ENCODE data around the gene BOLA3.
"Not testable (repeated sequence)": the region's sequence is repeated elsewhere in the genome, so short reads cannot be mapped to it uniquely, and the experiment has no call there.

The BOLA3 gene

GRCh38 chr2:74147727-74148456 is at the start of gene BOLA3:
TSS of gene BOLA3 (minus strand) at chr2:74147912. CDS start at chr2:74147874, 38 bp downstream.
- DNase-seq: peak; percentile 62 to 72

GRCh38 chr2:74197049-74197448 is 49.3 kb upstream of the BOLA3 start:
- DNase-seq: no peak

GRCh38 chr2:74194799-74195198 is 47.1 kb upstream of the BOLA3 start:
- no peak for DNase-seq

- DNase-seq: no peak
Observed at GRCh38 chr2:74191596-74192380, 44.1 kb upstream of the BOLA3 start.

- no peak for DNase-seq
Observed at GRCh38 chr2:74188696-74189095, 41.0 kb upstream of the BOLA3 start.

- no peak for DNase-seq
Observed at GRCh38 chr2:74188018-74188601, 40.4 kb upstream of the BOLA3 start.

- not testable (repeated sequence) for DNase-seq
Observed at GRCh38 chr2:74186706-74187105, 39.0 kb upstream of the BOLA3 start.

GRCh38 chr2:74186038-74186437 is 38.3 kb upstream of the BOLA3 start:
- no peak for DNase-seq

- no peak for DNase-seq
Observed at GRCh38 chr2:74183878-74184277, 36.2 kb upstream of the BOLA3 start.

GRCh38 chr2:74181739-74182138 is 34.0 kb upstream of the BOLA3 start:
- no peak for DNase-seq

- no peak for DNase-seq
Observed at GRCh38 chr2:74179063-74179865, 31.6 kb upstream of the BOLA3 start.

- peak; percentile 96 for DNase-seq
Observed at GRCh38 chr2:74178211-74179062, 30.7 kb upstream of the BOLA3 start, which contains the start of gene MOB1A. TSS of gene MOB1A (minus strand) at chr2:74178879. CDS start at chr2:74178674, 205 bp downstream.

GRCh38 chr2:74177696-74178095 is 30.0 kb upstream of the BOLA3 start:
- DNase-seq: no peak

- DNase-seq: no peak
Observed at GRCh38 chr2:74174909-74175308, 27.2 kb upstream of the BOLA3 start.

- DNase-seq: no peak
Observed at GRCh38 chr2:74168739-74169138, 21.0 kb upstream of the BOLA3 start.

- DNase-seq: no peak
Observed at GRCh38 chr2:74164761-74165160, 17.0 kb upstream of the BOLA3 start.

- DNase-seq: no peak
Observed at GRCh38 chr2:74162951-74163350, 15.2 kb upstream of the BOLA3 start.

- DNase-seq: no peak
Observed at GRCh38 chr2:74155830-74156229, 8.1 kb upstream of the BOLA3 start.

GRCh38 chr2:74152954-74153353 is 5.2 kb upstream of the BOLA3 start:
- DNase-seq: no peak

GRCh38 chr2:74149570-74150319 is 2.0 kb upstream of the BOLA3 start:
- DNase-seq: no peak

- DNase-seq: no peak
Observed at GRCh38 chr2:74149247-74149525, 1.5 kb upstream of the BOLA3 start.

Data from activated CD4-positive, alpha-beta T cell treated with anti-CD3 and anti-CD28 coated beads, Interleukin-2, amount 50 U/mL, for 4 hours (primary cell).